KMS-11 (cell line): ENCODE results near the gene AMIGO3.

Source experiments
- H2AFZ ChIP-seq: fragments of 200-600 bp; sonication (generic); 2 replicates; pipeline ENCODE4 v1.6.1; 2016; ENCODE audit warnings: antibody characterized with exemption, mixed run types, low read depth
- H3K27ac ChIP-seq: fragments of 200-600 bp; sonication (generic); 2 replicates; pipeline ENCODE4 v1.6.1; 2016; ENCODE audit warnings: mild to moderate bottlenecking, mixed run types
- H3K27me3 ChIP-seq: fragments of 200-600 bp; sonication (generic); 2 replicates; pipeline ENCODE4 v1.6.1; 2017; ENCODE audit warnings: mild to moderate bottlenecking, low read depth, mixed run types, moderate library complexity; ENCODE audit not compliant: insufficient read depth
- H3K36me3 ChIP-seq: fragments of 200-600 bp; sonication (generic); 2 replicates; pipeline ENCODE4 v1.6.1; 2017; ENCODE audit warnings: mild to moderate bottlenecking, mixed run types; ENCODE audit not compliant: insufficient read depth
- H3K4me1 ChIP-seq: fragments of 200-600 bp; sonication (generic); 2 replicates; pipeline ENCODE4 v1.6.1; 2016; ENCODE audit warnings: mild to moderate bottlenecking, low read depth, mixed run types; ENCODE audit not compliant: poor library complexity, severe bottlenecking
- H3K4me2 ChIP-seq: fragments of 200-600 bp; sonication (generic); 2 replicates; pipeline ENCODE4 v1.7.0; 2016; ENCODE audit warnings: mild to moderate bottlenecking, mixed run types
- H3K4me3 ChIP-seq: fragments of 200-600 bp; sonication (generic); IDR thresholded peaks from 2 replicates; pipeline ENCODE4 v1.6.1; 2017; ENCODE audit warnings: low read depth, low read length, mixed read lengths; ENCODE audit not compliant: insufficient read depth
- H3K79me2 ChIP-seq: fragments of 200-600 bp; sonication (generic); 2 replicates; pipeline ENCODE4 v1.6.1; 2016; ENCODE audit warnings: low read depth, mixed run types; ENCODE audit not compliant: insufficient read depth
- H3K9ac ChIP-seq: fragments of 200-600 bp; sonication (generic); 2 replicates; pipeline ENCODE4 v1.6.1; 2016; ENCODE audit warnings: mild to moderate bottlenecking, mixed run types
- H4K20me1 ChIP-seq: fragments of 200-600 bp; sonication (generic); 2 replicates; pipeline ENCODE4 v1.6.1; 2016; ENCODE audit warnings: mild to moderate bottlenecking, mixed run types; ENCODE audit not compliant: insufficient read depth
- CTCF ChIP-seq: fragments of 200-600 bp; sonication (generic); conservative IDR thresholded peaks from 2 replicates; pipeline ENCODE4 v1.6.1; 2017; ENCODE audit warnings: low read depth, mild to moderate bottlenecking, antibody characterized with exemption, low read length, moderate library complexity, mixed read lengths

AMIGO3 gene

GRCh38 chr3:49718858-49719213 is 648 bp downstream of the AMIGO3 start:
- H4K20me1 ChIP-seq = no peaks in the 10 kb centered on the region
- no peaks in the 10 kb centered on the region for H3K27me3 ChIP-seq
- no peak for TF ChIP-seq CTCF
- peaks cover 4% of the 10 kb centered on the region for H3K4me1 ChIP-seq
- no peak overlapping the region for H3K9ac ChIP-seq
- H3K79me2 ChIP-seq = peaks cover 9% of the 10 kb centered on the region; the same call in 1 of the 2 replicates
- no peak overlapping the region for H3K27ac ChIP-seq
- no peaks in the 10 kb centered on the region for H3K36me3 ChIP-seq
- H2AFZ ChIP-seq = no peak overlapping the region
- H3K4me3 ChIP-seq = no peak overlapping the region
- H3K4me2 ChIP-seq = no peak overlapping the region

GRCh38 chr3:49717959-49718857 is 1.3 kb downstream of the AMIGO3 start:
- Histone ChIP-seq H3K4me3 (no peak overlapping the region), H4K20me1 (no peaks in the 10 kb centered on the region), H3K27me3 (no peaks in the 10 kb centered on the region), H3K36me3 (no peaks in the 10 kb centered on the region), H3K4me1 (peaks cover 4% of the 10 kb centered on the region), H3K27ac (no peak overlapping the region), H3K9ac (no peak overlapping the region), H2AFZ (no peak overlapping the region), H3K79me2 (peaks cover 6% of the 10 kb centered on the region; the same call in 1 of the 2 replicates), H3K4me2 (no peak overlapping the region)
- no peak for TF ChIP-seq CTCF

GRCh38 chr3:49717211-49717958 is 2.1 kb downstream of the AMIGO3 start:
- Histone ChIP-seq H3K9ac (no peak overlapping the region), H3K79me2 (no peaks in the 10 kb centered on the region), H3K27ac (no peak overlapping the region), H2AFZ (no peak overlapping the region), H4K20me1 (no peaks in the 10 kb centered on the region), H3K4me2 (no peak overlapping the region), H3K27me3 (no peaks in the 10 kb centered on the region), H3K4me3 (no peak overlapping the region), H3K36me3 (no peaks in the 10 kb centered on the region), H3K4me1 (no peaks in the 10 kb centered on the region)
- TF ChIP-seq CTCF = no peak

- Histone ChIP-seq H4K20me1 (no peaks in the 10 kb centered on the region), H3K36me3 (no peaks in the 10 kb centered on the region), H3K79me2 (no peaks in the 10 kb centered on the region), H3K9ac (no peak overlapping the region), H3K4me1 (no peaks in the 10 kb centered on the region), H3K4me3 (no peak overlapping the region), H3K27ac (no peak overlapping the region), H3K27me3 (no peaks in the 10 kb centered on the region), H3K4me2 (no peak overlapping the region), H2AFZ (no peak overlapping the region)
- no peak for TF ChIP-seq CTCF
Measured at GRCh38 chr3:49716691-49717210, 2.7 kb downstream of the AMIGO3 start.
